T-helper 1 cell treated with Interleukin-12 subunit alpha and Interleukin-12 subunit beta and Interleukin-4 antibody, amounts not matched to agents 30 ng/mL and 1 ng/mL, for 36 hours (primary cell): ENCODE data around the gene DTX3L. TPM values are rescaled to one million over a fixed set of nuclear protein-coding genes. Genes with fewer than 3 reads are reported as not detected.

ENCODE experiments used
- intact Hi-C: fragments of 100-400 bp; cut with micrococcal nuclease; formaldehyde crosslinking; loops from one replicate; pipeline ENCODE4 v1.15.1; 2024
- total RNA-seq: library from RNA; stranded (reverse); gene quantifications from 2 replicates; pipeline ENCODE4 v1.2.3, GENCODE V29; 2022

DTX3L gene
- 154 and 160 TPM in 2 replicates for total RNA-seq

GRCh38 chr3:122564155-122564912, at the start of gene DTX3L, which contains the start of gene PARP9:
DTX3L (plus strand) TSS chr3:122564338; CDS start chr3:122564427, 89 bp downstream.
PARP9 (minus strand) TSS chr3:122564300; CDS start chr3:122559620, 4,680 bp downstream.
- intact Hi-C loops, result loop anchor here (1.0 to 10.0 kb wide), 11 partner anchors 13 to 1018 kb away; partner anchors contain the start of genes EAF2, GOLGB1, HSPBAP1 and IQCB1

DNA sequence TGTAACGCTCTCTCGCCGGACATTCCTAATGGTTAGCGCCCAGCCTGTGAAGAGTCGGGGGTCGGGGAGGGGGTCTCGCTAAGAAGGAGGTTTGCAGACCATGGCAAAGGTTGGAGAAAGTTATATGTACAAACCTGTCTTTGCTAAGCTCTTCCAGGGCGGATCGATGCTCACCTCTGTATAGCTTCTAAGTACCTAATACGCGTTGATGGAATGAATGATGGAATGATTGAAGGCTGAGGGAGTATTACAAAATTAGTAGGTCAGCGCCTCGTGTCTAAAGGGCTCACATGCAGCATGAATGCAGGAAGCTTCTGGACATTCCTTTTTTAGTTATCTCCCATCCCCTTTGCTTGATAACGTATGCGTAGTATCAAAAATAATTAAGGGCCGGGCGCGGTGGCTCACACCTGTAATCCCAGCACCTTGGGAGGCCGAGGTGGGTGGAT, 49.1 kb upstream of the DTX3L start:
- intact Hi-C loops, result loop anchor here (1.0 to 10.0 kb wide), 10 partner anchors 16 to 1920 kb away; partner anchors contain the start of genes EAF2, HACD2, HCLS1 and IQCB1

- intact Hi-C loops, result loop anchor here (1.0 to 10.0 kb wide), 10 partner anchors 17 to 1921 kb away; partner anchors contain the start of genes EAF2, HACD2, HCLS1 and IQCB1
These were observed 48.3 kb upstream of the DTX3L start for GRCh38 chr3:122515870-122516269.

DNA sequence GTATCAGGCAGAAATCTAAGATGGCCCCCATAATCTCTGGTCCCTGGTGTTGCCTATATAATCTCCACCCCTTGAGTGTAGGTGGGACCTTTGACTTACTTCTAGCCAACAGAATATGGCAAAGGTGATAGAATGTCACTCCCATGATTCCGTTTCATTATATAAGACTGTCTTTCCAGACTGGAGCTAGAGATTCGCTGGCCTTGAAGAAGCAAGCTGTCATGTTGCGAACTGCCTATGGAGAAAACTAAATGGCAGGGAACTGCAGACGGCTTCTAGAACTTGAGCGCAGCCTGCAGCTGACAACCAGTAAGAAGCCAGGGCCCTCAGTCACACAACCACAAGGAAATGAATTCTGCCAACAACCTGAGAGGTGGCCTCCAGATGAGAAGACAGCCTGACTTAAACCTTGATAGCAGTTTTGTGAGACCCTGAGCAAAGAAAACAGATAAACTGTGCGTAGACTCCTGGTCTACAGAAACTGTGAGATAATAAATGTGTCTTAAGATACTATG, 47.2 kb upstream of the DTX3L start:
- intact Hi-C loops, result loop anchor here (10.0 kb wide), 2 partner anchors 682 to 1922 kb away; partner anchors contain the start of genes EAF2, IQCB1 and NDUFB4

DNA sequence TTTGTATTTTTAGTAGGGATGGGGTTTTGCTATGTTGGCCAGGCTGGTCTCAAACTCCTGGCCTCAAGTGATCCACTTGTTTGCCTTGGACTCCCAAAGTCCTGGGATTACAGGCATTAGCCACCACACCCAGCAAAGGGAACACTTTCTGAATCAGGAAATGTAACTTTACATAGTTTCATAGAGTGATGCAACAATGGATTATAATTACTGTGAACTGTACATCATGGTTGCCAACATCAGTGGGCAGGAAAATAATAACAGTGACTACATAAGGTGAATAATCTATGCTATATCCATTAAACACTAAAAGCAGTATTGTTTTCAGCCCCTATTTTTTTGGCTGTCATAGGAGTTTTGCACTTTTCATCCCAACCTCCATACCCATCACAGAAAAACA, 44.4 kb upstream of the DTX3L start:
- intact Hi-C loops, result loop anchor here (10.0 kb wide), 2 partner anchors 685 to 1925 kb away; partner anchors contain the start of genes EAF2, IQCB1 and NDUFB4

GRCh38 chr3:122520861-122521260, 43.3 kb upstream of the DTX3L start:
- intact Hi-C loops, result no loop called here

DNA sequence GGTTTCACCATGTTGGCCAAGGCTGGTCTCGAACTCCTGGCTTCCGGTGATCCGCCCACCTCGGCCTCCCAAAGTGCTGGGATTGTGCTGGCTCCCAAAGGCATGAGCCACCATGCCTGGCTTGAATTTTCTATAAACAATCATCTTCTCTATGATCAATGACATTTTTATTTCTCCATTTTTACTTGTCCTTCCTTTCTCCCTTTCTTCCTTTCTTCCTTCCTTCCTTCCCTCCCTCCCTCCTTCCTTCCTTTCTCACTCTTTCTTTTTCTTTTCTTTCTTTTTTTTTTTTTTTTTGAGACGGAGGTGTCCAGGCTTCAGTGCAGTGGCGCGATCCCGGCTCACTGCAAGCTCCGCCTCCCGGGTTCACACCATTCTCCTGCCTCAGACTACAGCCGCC, 40.8 kb upstream of the DTX3L start:
- intact Hi-C loops, result no loop called here

DNA sequence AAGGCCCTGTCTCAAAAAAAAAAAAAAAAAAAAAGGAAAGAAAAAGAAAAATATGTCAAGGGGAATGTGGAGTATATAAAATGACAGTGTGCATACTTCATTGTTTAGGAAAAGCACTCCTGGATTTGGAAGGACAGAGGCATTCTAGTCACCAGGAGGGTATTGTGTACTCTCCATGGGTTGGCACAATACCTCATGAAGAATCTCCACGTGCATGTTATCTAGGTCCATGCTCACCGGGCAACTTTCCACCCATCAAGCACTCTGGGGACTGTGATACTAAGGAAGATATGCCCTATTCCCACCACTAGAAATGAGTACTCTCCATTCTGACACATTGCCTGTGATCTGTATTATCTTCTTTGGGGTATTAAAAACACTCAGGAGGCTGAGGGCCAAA, 34.0 kb upstream of the DTX3L start:
- intact Hi-C loops, result loop anchor here (5.0 kb wide), 1 partner anchor 73 kb away; no protein-coding TSS in a partner anchor

DNA sequence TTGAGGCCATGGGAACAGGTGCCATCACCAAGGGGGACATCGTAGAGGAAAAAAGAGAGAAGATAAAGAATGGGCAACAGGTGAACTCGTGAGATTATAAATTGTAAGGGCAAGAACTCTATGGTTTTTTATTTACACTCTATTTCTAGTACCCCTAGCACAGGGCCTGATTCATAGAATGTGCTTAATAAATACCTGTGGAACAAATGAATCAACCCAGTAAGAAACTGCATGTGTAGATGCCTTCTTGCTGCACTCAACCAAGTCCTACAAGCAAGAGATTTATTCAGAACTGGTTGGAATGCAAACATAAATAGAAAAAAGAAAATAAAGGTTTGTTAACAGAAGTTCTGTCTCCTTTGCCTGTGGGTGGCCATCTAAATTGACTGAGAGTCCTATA, 30.7 kb upstream of the DTX3L start:
- intact Hi-C loops, result loop anchor here (1.0 to 5.0 kb wide), 2 partner anchors 76 to 77 kb away; no protein-coding TSS in a partner anchor

- intact Hi-C loops, result loop anchor here (1.0 to 5.0 kb wide), 8 partner anchors 17 to 988 kb away; partner anchors contain the start of genes KPNA1 and WDR5B
These were observed 30.2 kb upstream of the DTX3L start for GRCh38 chr3:122533931-122534334.

DNA sequence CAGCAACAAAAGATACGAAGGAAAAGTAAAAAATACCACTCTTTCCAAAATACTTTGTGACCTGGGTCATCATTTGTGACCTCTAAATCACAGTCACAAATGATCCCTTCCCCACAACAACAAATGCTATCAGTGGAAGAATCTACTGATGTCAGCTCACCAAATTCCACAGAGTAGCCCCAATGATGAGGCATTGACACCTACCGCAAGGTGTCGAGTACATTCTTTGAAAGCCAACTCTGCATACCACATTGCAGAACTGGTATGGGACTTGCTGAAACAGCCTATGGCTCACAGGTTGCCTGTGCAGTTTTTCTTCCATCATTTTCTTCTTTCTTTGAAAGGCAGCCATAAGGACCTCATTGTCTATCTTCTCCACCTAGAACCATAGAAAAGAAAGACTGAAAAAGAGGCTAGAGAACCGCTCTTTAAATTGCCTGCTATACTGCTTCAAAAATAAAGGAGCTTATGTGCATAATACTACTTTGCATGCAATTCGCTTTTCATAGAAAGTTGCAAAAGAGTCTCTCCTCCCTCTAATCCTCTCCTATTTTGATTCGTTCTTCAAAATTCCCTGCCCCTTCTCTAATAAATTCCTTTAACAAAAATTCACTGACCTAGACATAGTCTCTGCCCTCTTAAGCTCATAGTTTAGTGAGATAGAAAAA, 28.0 kb upstream of the DTX3L start:
- intact Hi-C loops, result loop anchor here (2.0 kb wide), 2 partner anchors 15 to 143 kb away; no protein-coding TSS in a partner anchor

GRCh38 chr3:122536632-122537001, 27.5 kb upstream of the DTX3L start:
- intact Hi-C loops, result no loop called here

- intact Hi-C loops, result no loop called here
These were observed 25.1 kb upstream of the DTX3L start for GRCh38 chr3:122538956-122539490.

DNA sequence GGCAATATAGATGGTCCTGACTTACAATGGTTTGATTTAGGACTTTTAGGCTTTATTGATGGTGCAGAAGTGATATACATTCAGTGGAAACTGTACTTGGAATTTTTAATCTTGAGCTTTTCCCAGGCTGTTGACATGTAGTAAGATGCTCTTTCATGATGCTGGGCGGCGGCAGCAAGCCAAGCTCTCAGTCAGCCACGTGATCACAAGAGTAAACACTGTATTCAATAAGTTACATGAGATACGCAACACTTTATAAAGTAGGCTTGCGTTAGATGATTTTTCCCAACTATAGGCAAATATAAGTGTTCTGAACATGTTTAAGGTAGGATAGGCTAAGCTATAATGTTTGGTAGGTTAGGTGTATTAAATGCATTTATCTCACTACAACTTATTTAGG, 18.0 kb upstream of the DTX3L start:
- intact Hi-C loops, result no loop called here

GRCh38 chr3:122548076-122548475, 16.1 kb upstream of the DTX3L start:
- intact Hi-C loops, result no loop called here

DNA sequence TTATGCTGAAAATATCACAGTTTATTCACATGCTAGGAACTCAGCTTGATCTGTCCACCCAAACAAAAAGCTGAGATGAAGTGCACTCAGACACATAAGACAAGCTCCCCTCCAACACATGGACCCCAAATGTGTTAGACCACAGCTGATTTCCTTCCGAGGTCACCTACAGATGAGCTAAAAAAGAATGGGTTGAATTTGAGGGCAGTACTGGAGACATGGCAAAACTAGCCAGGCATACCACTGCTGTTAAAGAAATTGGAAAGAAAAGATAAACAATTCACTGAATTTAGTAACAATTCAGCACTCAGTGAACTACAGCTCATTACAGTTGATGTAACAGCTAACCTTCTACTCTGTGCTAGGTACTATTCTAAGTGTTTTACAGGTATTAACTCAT, 15.5 kb upstream of the DTX3L start:
- intact Hi-C loops, result no loop called here

DNA sequence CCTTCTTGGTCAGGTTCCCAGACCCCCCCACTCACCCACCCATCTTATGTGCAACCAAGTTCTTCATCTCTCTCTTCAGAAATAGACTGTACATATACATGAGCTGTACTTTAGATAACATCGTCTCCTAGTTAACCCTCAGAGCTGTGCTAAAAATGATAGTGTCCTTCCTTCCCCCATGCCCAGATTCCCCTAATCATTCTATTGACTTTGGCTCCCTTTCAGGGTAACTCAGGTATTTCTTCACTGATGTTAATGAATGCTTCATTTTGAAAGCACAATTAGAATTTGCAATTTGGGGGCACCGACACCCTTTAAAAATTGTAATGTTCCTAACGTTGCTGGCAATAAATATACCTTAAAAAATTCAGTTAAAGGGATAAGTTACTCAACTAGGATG, 11.0 kb upstream of the DTX3L start:
- intact Hi-C loops, result no loop called here

GRCh38 chr3:122555275-122556071, 8.7 kb upstream of the DTX3L start:
- intact Hi-C loops, result no loop called here

GRCh38 chr3:122557356-122557755, 6.8 kb upstream of the DTX3L start:
- intact Hi-C loops, result no loop called here

- intact Hi-C loops, result no loop called here
These were observed 5.5 kb upstream of the DTX3L start for GRCh38 chr3:122558605-122559004.
